NCI-H2107 (cell line): ENCODE measurements around the gene LRRC8C.

ENCODE experiments used
- DNase-seq: peaks from one replicate; lab custom pipeline; 2025; lab: John Stamatoyannopoulos, UW

Gene LRRC8C

DNA sequence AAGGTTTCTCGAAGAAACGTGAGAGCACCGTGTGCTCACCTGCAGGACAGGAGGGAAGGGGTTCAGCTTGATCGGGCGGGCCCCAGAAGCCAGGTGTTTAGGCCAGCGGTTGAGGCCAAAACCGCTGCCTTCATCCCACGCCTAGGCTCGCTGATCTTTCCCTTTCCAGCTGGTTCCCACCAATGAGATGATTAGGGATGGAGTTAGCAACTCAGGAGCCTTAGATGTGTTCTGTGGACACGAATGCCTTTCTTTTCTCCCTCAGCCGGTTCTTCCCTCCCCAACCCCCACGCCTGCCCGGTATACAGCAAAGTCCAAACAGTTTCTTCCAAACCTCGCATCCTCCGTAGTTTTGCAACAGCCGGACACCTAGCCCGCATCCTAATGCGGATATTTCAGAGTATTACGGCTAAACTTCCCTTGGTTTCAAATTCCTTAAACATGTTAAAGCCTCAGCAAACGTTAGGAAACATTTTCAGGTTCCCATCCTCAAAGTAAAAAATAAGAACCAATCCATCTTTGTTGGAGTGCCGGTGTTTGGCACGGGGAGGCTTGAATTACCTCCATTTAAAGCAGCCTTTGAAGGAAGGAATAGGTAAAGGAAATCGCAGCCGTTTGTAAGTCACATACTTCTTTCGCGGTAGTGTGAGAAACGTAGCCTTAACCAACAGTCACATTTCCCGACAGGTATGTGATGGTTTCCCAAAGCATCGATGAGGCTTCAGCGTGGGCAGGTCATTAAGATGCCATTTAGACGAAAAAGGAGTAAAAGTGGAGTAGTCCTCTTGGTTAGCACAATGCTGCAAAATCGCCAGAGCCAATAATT, 1.1 kb downstream of the LRRC8C start:
- no peak for DNase-seq

DNA sequence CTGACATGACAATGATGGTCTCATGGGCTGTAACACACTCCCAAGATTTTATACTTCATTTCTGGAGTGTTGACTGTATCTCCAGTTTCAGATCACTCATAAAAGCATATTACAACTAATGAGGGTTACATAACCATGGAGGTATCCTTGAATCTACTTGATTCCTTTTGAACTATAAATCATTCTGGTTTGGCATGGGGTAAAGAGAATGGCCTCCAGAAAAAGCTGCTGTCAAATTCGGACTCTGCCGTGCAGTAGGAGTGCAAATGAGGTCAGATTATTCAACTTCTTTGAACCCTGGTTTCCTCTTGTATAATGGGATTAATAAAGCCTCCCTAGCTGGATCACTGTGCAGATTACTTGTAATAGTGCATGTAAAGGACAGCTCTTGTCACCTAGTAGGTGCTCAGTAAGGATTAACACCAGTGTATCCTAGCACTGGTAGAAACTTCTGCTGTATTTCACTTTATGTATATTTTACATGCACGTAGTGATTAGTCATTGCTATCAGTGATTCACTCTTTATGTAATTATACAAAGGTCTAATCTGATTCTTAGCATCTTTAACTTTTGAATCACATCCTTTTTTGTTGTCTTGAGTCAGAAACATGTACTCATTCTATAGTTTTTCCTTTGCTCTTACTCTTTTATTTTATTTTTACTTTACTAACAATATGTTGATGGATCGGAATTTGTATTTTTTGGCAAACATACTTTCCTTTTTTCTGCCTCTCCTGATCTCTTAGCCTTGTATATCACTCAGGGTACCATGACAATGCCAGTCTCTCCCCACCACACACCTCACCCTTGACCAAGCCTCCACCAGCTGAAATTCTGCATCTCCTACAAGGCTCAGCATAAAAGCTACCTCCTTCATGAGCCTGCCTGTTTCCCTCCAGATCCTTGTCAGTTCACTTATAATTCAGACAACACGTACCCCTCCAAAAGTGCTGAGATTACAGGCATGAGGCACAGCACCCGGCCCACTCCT, 3.2 kb downstream of the LRRC8C start:
- no peak for DNase-seq

DNA sequence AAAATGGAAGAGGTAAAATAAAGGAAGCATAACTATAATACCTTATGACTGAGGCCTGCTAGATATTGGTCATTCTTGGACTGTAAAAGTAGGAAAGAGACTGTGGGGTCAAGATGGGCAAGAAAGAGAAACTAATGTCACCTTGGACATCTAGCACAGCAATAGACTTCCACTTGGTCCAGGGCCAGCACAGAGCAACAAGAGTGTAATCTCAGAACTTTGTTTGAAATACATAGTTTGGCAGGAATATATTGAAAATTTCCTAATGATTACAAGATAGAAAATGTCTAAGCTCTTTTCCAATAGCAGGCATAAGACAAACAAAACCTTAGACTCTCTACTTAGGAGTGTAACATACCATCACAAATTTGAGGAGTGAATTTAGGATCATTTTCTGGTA, 4.6 kb downstream of the LRRC8C start:
- no peak for DNase-seq

DNA sequence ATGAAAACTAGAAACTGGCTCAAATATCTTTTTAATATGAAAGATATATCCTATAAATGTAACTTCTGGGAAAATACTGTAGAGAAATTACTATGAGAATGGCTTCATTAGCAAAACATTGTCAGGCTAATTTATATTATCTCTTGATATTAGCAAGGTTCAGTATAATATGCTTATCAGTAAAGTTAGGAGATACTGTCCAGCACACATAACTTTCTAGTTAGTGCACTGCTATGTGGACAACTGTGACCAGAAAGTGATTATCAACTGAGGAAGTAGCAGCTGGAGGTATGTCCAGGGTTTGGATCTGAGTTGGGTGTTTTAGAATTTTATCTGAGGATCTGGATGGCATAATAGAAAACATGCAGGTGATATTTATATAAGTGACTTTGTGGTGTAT, 7.5 kb downstream of the LRRC8C start:
- no peak for DNase-seq

DNA sequence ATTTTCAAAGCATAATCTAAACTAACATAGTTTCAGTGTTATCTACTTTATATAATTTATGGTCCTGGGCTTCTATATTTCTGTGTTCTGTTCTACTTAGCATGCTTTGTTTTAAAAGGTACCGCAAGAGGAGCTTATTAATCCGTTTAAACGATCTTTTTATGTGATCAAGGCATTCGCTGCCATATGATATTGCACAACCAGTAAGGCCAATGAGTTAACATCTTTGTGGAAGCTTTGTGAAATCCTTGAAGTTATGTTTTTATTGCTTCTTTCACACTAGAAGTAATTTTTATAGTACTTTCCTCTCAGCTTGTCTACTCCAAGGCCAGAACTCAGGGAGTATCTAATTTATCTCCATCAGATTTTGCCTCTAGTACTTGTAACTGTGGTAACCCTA, 8.9 kb downstream of the LRRC8C start:
- DNase-seq, result no peak

DNA sequence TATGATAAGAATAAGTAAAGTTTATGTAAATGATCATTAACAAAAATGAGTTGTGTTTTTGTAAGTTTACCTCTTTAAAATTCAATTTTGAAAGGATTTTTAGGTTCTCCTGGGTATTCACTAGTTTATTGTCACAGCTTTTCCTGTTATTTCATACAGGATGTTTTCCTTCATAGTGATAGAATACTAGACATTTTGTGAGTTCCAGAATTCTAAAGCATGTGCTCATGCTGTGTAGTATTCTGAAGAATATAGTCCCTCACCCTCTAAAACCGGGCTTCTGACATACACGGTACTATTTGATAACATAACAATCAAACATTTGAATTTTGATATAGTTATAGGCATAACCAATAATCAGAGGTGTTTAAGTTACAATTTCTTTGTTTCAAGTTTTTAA, 10.7 kb downstream of the LRRC8C start:
- no peak for DNase-seq

DNA sequence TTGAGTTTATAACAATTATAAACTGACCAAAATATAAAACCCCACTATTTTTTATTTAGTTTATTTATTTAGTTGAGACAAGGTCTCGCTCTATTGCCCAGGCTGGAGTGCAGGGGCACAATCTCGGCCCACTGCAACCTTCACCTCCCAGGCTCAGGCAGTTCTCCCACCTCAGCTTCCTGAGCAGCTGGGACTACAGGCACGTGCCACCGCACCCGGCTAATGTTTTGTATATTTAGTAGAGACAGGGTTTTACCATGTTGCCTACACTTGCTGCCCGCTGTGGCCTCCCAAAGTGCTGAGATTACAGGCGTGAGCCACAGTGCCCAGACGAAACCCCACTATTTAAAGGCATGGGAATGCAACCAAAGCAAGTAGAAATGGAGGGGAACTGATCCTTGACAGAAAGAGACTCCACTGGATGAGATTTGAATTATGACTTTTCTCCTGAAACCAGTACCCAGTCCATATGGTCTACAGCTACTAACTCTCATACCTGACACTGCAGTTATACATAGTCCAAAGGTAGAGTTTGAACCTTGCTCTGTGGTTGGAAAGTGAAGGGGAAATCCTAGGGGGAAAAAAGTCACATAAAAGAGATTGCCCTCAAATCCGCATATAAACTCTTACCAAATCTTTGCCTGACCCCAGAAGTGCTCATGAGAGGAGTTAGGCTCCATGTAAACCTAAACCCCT, 11.3 kb downstream of the LRRC8C start:
- no peak for DNase-seq

DNA sequence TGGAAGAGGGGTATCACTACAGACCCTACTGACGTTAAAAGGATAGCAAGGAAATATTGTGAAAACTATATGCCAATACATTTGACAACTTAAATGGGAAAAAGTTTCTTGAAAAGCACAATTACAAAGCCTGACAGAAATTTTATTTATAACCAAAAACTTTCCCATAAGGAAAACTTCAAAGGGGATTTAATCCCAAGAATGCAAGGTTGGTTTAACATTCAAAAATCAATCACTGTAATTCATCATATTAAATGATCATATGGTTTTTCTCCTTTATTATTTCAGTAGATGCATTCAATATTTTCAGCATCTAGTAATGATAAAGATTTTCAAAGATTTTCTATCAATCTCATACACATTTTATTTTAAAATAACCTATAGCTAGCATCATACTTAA, 13.3 kb downstream of the LRRC8C start:
- no peak for DNase-seq

DNA sequence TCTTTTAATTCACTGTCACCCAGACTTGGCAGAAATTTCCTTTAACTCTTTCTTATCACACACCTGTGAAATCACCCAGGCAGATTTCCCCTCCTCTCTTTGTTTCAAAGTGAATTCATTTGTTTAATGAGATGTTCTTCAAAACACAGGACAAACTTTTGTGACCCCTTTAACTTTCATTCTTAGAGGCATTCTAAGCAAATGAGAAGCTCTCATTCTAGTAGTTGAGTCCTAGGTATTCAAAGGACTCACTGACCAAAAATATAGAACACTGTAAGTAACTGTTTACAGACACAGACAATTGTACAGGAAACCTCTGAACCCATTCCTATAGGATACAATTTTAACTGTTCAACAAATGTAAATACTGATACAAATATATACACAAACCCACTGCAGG, 16.9 kb downstream of the LRRC8C start:
- no peak for DNase-seq

DNA sequence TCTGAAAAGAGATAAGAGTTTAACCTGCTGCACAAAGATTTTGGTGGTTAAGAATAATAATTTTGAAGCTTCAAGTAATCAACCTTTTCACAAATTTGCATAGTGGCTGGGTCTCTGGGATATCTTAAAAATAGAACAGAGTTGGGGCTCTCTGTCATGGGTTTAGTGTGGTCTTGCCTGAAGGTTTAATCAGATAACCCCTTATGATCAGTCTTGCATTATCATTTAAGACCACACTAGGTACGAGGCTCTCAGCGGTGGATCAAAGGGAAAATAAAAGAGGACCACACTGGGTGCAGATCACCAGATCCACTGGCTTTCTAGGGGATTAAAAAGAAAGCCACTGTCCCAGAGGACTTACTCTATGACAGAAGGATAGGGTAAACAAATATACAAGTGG, 19.5 kb downstream of the LRRC8C start:
- no peak for DNase-seq

DNA sequence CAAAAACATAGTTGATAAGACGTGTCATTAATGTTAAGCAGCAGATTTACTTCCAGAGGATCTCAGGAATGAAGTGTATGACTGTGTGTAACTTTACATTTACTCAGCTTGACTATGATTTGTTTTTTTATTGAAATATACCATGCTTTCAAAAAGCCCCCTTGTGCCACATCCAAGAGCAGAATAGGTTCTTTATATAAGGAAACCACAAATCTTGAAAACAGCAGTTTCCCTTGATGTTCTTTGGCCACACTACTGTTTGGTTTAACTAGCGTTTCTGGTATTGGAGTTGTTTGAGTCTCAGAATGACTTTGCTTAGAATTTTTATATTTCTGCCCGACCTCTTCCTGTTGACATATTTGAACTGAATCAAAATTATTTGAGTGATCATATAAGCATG, 25.0 kb downstream of the LRRC8C start:
- no peak for DNase-seq

DNA sequence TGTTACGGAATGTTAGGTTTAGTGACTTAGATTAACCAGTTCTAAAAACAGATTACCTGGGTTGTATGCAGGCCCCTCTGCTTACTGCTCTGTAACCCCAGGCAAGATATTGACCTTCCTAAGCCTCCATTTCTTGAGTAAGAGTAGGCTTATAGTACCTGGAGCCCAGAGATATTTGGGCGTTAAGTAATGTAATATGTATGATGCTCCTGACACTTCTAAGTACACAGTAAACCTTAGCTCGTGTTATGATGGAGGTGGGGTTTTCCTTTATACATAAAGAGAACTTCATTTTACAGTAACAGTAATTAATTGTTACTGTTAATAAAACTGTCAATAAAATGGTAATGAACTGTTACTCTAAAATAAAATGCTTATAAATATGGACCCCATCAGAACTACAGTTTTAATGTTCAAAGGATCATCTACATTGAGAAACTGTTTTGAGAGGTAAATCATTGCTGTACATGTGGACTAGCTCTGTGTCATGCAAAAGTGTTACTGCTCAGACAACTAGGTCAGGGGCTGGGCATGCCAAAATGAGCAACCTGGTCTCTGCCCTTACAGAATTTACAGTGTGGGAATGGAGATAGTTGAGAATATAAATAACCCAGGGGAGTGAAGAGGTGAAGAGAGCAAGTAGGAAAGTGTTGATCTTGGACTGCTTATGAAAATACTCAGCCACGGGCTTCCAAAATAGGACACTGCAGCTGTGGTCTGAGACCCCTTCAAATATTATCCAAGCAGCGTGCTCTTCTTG, 26.6 kb downstream of the LRRC8C start:
- DNase-seq, result no peak

DNA sequence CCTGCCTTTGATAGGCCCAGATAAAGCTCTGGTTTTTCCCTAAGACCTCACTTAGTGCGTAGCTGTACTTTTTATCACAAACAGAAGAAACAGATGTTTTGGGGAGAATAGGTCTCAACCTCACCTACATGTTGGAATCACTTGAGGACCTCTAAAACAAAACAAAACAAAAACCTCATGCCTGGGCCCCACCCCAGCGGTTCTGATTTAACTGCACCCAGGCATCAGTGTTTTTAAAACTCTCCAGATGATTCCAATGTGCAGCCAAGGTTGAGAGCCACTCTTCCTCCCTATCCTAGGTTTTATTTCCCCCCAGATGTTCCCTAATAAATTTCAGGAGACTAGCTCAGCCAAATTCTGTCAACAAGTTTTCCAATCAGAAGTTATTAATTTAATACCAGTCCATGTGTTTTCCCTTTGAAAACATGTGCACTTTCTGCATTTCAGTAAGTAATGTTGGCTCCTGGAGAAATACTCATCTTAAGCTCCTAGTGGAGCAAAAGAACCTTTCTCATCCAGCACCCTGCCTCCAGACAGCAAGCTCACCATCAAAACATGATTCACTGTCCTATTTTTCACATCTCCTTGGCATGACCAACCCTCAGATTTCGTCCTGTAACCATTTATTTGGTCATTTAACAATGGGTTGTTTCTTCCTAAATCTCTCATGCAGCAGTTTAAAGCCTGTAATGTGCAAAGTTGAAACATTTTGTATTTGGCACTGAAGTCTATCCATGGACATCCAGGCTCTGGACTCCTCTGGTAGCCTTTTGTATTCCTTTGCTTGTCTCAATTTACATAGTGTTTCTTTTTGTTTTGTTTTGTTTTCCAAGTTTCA, 27.5 kb downstream of the LRRC8C start:
- DNase-seq, result no peak

DNA sequence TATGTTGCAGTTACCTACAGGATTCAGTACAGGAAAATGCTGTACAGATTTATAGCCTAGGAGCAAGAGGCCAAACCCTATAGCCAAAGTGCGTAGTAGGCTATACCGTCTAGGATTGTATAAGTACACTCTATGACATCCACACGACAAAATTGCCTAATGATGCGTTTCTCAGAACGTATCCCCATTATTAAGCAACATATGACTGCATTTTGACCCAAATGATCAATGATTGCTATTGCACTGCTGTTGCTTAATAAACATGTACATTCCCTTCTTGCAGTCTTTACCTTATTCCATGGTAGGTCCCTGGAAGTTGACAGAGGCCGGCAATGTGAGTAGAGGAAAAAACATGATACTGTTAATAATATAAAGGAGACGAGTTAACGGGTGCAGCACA, 33.0 kb downstream of the LRRC8C start:
- no peak for DNase-seq

DNA sequence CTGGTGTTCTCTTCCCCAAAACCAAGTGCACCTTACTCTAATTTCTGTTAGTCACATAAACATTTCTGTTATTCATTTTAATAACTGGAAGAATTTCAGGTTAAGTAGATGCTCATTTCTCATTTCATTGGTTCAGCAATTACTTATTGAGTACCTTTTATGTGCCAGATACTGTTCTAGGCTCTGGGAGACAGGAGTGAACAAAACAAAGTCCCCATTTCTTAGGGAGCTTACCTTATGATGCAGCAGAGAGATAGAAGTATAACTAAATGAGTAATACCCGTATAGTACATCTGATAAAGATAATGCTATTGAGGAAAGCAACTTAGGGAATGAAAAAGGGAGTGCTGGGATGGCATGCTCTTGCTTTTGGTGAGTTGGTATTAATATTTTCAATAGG, 33.7 kb downstream of the LRRC8C start:
- DNase-seq, result no peak

DNA sequence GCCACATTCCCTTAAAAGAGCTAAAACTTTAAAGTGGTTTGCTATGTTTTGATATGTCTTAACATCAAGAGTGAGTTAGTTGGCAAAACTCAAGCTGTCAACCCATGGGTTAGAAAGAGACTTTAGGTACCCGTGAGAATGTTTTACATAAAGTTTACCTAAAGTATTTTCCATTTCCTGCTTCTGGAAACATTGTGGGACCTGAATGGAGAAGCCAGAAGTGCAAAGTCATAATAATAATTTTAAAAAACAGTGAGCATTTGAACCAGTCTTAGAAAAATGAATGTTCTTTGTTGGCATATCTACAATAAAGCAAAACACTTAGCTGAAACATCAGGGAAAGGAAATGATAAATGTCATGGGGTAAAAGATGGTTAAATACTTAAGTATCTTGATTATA, 34.8 kb downstream of the LRRC8C start:
- no peak for DNase-seq

DNA sequence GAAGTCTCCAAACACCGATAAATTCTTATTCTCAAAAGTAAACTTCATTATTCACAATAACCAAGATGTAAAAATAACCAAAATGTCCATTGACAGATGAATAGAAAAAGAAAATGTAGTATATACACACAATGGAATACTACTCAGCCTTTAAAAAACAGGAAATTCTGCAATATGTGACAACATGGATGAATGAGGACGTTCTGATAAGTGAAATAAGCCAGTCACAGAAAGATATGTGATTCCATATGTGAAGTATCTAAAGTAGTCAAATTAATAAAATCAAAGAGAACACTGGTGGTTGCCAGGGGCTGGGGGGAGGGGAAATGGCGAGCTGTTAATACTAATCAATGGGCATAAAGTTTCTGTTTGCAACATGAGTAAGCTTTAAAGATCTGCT, 36.0 kb downstream of the LRRC8C start:
- DNase-seq, result no peak

DNA sequence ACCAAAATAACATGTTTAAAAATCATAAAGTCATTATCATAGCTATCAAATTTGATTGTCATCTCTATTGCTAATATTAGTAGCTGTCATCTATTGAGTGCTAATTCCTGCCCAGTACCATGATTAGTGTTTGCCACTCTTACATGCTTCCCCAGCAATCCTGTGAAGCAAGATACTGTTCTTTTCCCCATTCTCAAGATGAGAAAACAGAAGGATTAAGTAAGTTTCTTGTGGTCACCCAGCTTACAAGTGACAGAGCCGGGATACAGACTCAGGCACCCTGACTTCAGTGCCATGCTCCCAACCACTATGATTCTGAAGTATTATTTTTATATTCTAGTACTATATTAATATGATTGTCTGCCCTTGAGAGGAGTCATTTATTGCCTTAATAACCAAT, 36.5 kb downstream of the LRRC8C start:
- no peak for DNase-seq

DNA sequence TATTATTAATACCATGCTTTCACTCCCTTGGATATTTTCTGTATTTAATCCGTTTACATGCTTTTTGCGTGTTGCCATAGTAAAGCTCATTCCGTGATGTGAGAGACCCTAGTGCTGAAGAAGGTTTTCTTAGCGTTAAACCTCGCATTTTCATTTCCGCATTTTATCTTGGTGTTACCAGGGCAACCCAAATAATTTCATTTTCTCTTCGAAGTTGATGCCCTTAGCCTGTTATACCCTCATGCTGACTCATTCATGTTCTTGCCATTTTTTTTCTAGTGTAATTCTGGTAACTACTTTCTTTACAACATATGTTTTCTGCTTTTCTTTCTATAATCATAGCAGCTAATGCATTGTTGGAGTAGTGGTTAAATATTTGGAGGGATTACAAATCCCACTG, 37.2 kb downstream of the LRRC8C start:
- no peak for DNase-seq

DNA sequence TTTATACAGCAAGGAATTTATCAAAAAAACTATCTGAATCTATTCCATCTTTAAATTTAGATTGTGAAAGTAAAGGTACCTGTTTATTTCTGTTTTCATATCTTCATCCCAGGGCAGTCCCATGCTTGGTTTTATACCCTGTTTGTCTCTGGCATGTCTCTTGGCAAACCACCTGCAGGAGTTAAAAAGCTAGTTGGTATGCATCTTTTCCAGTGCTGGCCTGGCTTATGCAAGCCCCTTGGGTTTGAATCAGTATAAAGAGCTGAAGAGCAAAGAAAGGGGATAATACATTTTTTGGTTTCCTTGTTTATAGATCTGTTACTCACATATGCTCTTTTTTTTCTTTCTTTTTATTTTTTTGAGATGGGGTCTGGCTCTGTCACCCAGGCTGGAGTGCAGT, 37.8 kb downstream of the LRRC8C start:
- DNase-seq, result no peak
